GM23248 (cell line): ENCODE results near the gene SCRG1. TPM values are rescaled to one million over a fixed set of nuclear protein-coding genes. Genes with fewer than 3 reads are reported as not detected.

ENCODE experiments used
- DNase-seq: peaks from one replicate; pipeline ENCODE4 v3.0.0-alpha.2; 2015
- H2AFZ ChIP-seq: fragments of 200-600 bp; sonication (generic); 2 replicates; pipeline ENCODE4 v1.6.1; 2016; ENCODE audit warnings: antibody characterized with exemption
- H3F3A ChIP-seq: fragments of 200-600 bp; sonication (generic); 2 replicates; pipeline ENCODE4 v1.6.1; 2016; ENCODE audit warnings: mild to moderate bottlenecking, antibody characterized with exemption, mixed run types; ENCODE audit not compliant: insufficient read depth
- H3K27ac ChIP-seq: fragments of 200-600 bp; sonication (generic); 2 replicates; pipeline ENCODE4 v1.5.1; 2016; ENCODE audit warnings: mild to moderate bottlenecking
- H3K27me3 ChIP-seq: fragments of 200-600 bp; sonication (generic); replicated peaks from 2 replicates; pipeline ENCODE4 v1.6.1; 2016; ENCODE audit warnings: mild to moderate bottlenecking; ENCODE audit not compliant: insufficient read depth
- H3K36me3 ChIP-seq: fragments of 200-600 bp; sonication (generic); 2 replicates; pipeline ENCODE4 v1.6.1; 2016; ENCODE audit warnings: low read depth, mild to moderate bottlenecking
- H3K4me1 ChIP-seq: fragments of 200-600 bp; sonication (generic); 2 replicates; pipeline ENCODE4 v1.6.1; 2016; ENCODE audit warnings: mild to moderate bottlenecking; ENCODE audit not compliant: insufficient read depth
- H3K4me2 ChIP-seq: fragments of 200-600 bp; sonication (generic); one replicate; pipeline ENCODE4 v1.6.1; 2016; ENCODE audit warnings: mild to moderate bottlenecking; ENCODE audit not compliant: unreplicated experiment
- H3K4me3 ChIP-seq: fragments of 200-600 bp; sonication (generic); 2 replicates; pipeline ENCODE4 v1.5.1; 2016; ENCODE audit warnings: mild to moderate bottlenecking
- H3K79me2 ChIP-seq: fragments of 200-600 bp; sonication (generic); 2 replicates; pipeline ENCODE4 v1.6.1; 2016; ENCODE audit warnings: mild to moderate bottlenecking; ENCODE audit not compliant: insufficient read depth
- H3K9ac ChIP-seq: fragments of 200-600 bp; sonication (generic); 2 replicates; pipeline ENCODE4 v1.6.1; 2016; ENCODE audit warnings: mild to moderate bottlenecking
- H3K9me2 ChIP-seq: fragments of 200-600 bp; sonication (generic); 2 replicates; pipeline ENCODE4 v1.6.1; 2016; ENCODE audit warnings: mixed run types, mild to moderate bottlenecking, moderate library complexity; ENCODE audit not compliant: insufficient read depth
- H3K9me3 ChIP-seq: fragments of 200-600 bp; sonication (generic); one replicate; pipeline ENCODE4 v1.6.1; 2017; ENCODE audit warnings: low read depth
- H4K20me1 ChIP-seq: fragments of 200-600 bp; sonication (generic); 2 replicates; pipeline ENCODE4 v1.6.0; 2016; ENCODE audit not compliant: insufficient read depth
- EZH2 ChIP-seq: fragments of 200-600 bp; sonication (generic); IDR thresholded peaks from 2 replicates; pipeline ENCODE4 v1.6.1; 2018; ENCODE audit warnings: antibody characterized with exemption, mild to moderate bottlenecking; ENCODE audit not compliant: insufficient read depth, poor library complexity, severe bottlenecking
- EZH2phosphoT487 ChIP-seq: fragments of 200-600 bp; sonication (generic); IDR thresholded peaks from 2 replicates; pipeline ENCODE4 v1.6.1; 2018; ENCODE audit warnings: antibody characterized with exemption, moderate library complexity, mild to moderate bottlenecking, low read depth; ENCODE audit not compliant: insufficient read depth
- WGBS, 2 experiments: methylation state at CpG; one replicate each; pipeline ENCODE4 v1.1.6; 2015 to 2017; ENCODE audit warnings: low lambda C conversion rate in 2 of 2, low coverage in 1 of 2; ENCODE audit errors: missing lambda C conversion rate in 2 of 2; 5-methylcytosine and 5-hydroxymethylcytosine counted together
- in situ Hi-C: fragments of 300-500 bp; cut with MboI; formaldehyde crosslinking; loops from 2 replicates; pipeline ENCODE4 v1.15.0; 2020
- polyA plus RNA-seq: library from polyadenylated mRNA; unstranded; fragments of >200 nt; fragmentation: Nextera tagmentation; extraction: Ambion mirVana; gene quantifications from 2 replicates; pipeline ENCODE4 v1.2.1, GENCODE V29; 2016
- total RNA-seq: library from RNA; depleted of rRNA; stranded (reverse); fragments of >200 nt; shearing (Covaris generic); gene quantifications from 2 replicates; pipeline ENCODE4 v1.2.3, GENCODE V29; 2014

SCRG1 gene
- total and polyA plus RNA-seq, 2 experiments from 2014 or later, result under 0.01 to 0.43 TPM

DNA sequence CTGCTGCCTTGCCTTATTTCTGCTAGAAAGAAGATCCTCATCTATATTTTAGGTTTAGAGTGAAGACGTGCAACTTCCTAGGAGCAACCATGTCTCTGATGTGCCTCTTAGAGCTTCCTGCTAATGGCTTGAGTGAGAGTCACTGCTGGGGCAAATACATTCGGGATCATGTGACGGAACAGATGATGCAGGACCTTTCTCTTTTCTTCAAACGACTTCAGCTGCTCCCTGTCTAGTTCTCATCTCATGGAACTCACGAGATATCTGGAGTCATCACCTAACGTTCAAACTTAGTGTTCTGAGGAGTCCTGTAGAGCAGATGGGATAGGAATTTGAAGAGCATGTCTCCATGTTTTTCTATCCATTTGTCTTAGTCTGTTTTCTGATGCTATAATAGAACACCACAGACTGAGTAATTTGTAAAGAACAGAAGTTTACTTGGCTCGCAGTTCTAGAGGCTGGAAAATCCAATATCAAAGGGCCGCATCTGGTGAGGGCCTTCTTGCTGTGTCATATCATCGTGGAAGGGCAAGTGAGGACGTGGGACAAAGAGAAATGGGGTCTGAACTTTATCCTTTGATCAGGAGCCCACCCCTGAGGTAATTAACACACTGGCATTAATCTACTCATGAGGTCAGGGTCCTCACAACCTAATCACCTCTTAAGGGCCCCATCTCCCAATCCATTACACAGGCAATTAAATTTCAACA, 43.5 kb upstream of the SCRG1 start:
- Histone ChIP-seq H3K27ac (no peak overlapping the region), H3K79me2 (no peaks in the 10 kb centered on the region), H3K9me2 (no peaks in the 10 kb centered on the region), H3K4me2 (no peak overlapping the region), H3K36me3 (no peaks in the 10 kb centered on the region), H3K9ac (no peak overlapping the region), H3K4me3 (no peak overlapping the region), H3K9me3 (no peaks in the 10 kb centered on the region), H3K27me3 (no peaks in the 10 kb centered on the region), H2AFZ (no peak overlapping the region), H3K4me1 (0 out of 2 replicates have a peak, but pooled peaks cover 4% of the 10 kb centered on the region), H4K20me1 (no peaks in the 10 kb centered on the region), H3F3A (peaks cover 14% of the 10 kb centered on the region; the same call in 1 of the 2 replicates)
- TF ChIP-seq EZH2phosphoT487 (no peak), EZH2 (no peak)
- 82 to 85% methylated on average over 10 of the region's 10 CpGs for WGBS, 2 experiments
- in situ Hi-C loops, result no loop called here
- DNase-seq, result no peak

GRCh38 chr4:173440888-173441287, 42.0 kb upstream of the SCRG1 start:
- Histone ChIP-seq H3K27me3 (no peaks in the 10 kb centered on the region), H3K9me2 (no peaks in the 10 kb centered on the region), H2AFZ (no peak overlapping the region), H3K9ac (no peak overlapping the region), H3K9me3 (no peaks in the 10 kb centered on the region), H3K36me3 (no peaks in the 10 kb centered on the region), H3K4me1 (peaks cover 13% of the 10 kb centered on the region), H3K79me2 (no peaks in the 10 kb centered on the region), H3K4me2 (no peak overlapping the region), H3F3A (peaks cover 24% of the 10 kb centered on the region), H3K27ac (no peak overlapping the region), H3K4me3 (no peak overlapping the region), H4K20me1 (no peaks in the 10 kb centered on the region)
- in situ Hi-C loops, result no loop called here
- WGBS, 2 experiments, result 75 to 84% methylated on average over 3 of the region's 3 CpGs
- DNase-seq, result no peak
- TF ChIP-seq EZH2 (no peak), EZH2phosphoT487 (no peak)

- in situ Hi-C loops, result no loop called here
- no peak overlapping the region for H3K9ac ChIP-seq
- peaks cover 17% of the 10 kb centered on the region; the same call in 1 of the 2 replicates for H3F3A ChIP-seq
- H4K20me1 ChIP-seq, result no peaks in the 10 kb centered on the region
- H3K4me2 ChIP-seq, result peak overlapping the region; percentile 73
- no peak overlapping the region for H2AFZ ChIP-seq
- H3K36me3 ChIP-seq, result no peaks in the 10 kb centered on the region
- WGBS, 2 experiments, result 95 to 97% methylated on average over 6 of the region's 6 CpGs
- H3K4me3 ChIP-seq, result peak overlapping the region; percentile 14; the same call in 1 of the 2 replicates
- H3K9me2 ChIP-seq, result no peaks in the 10 kb centered on the region
- H3K9me3 ChIP-seq, result no peaks in the 10 kb centered on the region
- no peak for TF ChIP-seq EZH2
- no peak for TF ChIP-seq EZH2phosphoT487
- H3K27me3 ChIP-seq, result no peaks in the 10 kb centered on the region
- no peaks in the 10 kb centered on the region for H3K79me2 ChIP-seq
- DNase-seq, result no peak
- peaks cover 14% of the 10 kb centered on the region for H3K4me1 ChIP-seq
- no peak overlapping the region for H3K27ac ChIP-seq
Measured at GRCh38 chr4:173436771-173437265, 37.9 kb upstream of the SCRG1 start.

GRCh38 chr4:173436149-173436579, 37.2 kb upstream of the SCRG1 start:
- TF ChIP-seq EZH2, result no peak
- no peak for TF ChIP-seq EZH2phosphoT487
- Histone ChIP-seq H3K27ac (peak overlapping the region; percentile 22), H3K27me3 (no peaks in the 10 kb centered on the region), H3K79me2 (no peaks in the 10 kb centered on the region), H3K9ac (no peak overlapping the region), H3K4me2 (peak overlapping the region; percentile 73), H2AFZ (no peak overlapping the region), H3K4me1 (peaks cover 14% of the 10 kb centered on the region), H3K36me3 (no peaks in the 10 kb centered on the region), H3K4me3 (peak overlapping the region; percentile 14; the same call in 1 of the 2 replicates), H3K9me3 (no peaks in the 10 kb centered on the region), H3K9me2 (no peaks in the 10 kb centered on the region), H3F3A (peaks cover 17% of the 10 kb centered on the region; the same call in 1 of the 2 replicates), H4K20me1 (no peaks in the 10 kb centered on the region)
- WGBS, 2 experiments, result 1 to 4% methylated on average over 5 of the region's 5 CpGs
- in situ Hi-C loops, result no loop called here
- peak; percentile 91 for DNase-seq
